ENCODE measurements around the gene CERKL.

DNA sequence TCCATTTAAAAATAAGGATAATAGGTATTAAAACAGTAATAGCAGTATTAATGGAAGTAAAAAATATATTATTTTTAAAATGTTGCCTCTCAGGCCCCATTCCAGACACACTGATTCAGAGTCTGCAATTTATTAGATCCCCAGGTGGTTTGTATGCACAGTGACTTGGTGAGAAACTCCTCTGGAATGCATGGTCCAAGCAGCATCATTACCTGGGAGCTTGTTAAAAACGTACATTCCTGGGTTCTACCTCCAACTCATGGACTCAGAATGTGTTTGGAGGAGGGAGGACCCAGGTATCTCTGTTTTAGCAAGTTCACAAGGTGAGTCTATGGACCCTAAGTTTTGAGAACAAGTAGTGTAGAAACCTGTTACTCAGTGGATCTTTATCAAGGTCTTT, 104.1 kb downstream of the CERKL start:
- TF ChIP-seq, protein P1, sequence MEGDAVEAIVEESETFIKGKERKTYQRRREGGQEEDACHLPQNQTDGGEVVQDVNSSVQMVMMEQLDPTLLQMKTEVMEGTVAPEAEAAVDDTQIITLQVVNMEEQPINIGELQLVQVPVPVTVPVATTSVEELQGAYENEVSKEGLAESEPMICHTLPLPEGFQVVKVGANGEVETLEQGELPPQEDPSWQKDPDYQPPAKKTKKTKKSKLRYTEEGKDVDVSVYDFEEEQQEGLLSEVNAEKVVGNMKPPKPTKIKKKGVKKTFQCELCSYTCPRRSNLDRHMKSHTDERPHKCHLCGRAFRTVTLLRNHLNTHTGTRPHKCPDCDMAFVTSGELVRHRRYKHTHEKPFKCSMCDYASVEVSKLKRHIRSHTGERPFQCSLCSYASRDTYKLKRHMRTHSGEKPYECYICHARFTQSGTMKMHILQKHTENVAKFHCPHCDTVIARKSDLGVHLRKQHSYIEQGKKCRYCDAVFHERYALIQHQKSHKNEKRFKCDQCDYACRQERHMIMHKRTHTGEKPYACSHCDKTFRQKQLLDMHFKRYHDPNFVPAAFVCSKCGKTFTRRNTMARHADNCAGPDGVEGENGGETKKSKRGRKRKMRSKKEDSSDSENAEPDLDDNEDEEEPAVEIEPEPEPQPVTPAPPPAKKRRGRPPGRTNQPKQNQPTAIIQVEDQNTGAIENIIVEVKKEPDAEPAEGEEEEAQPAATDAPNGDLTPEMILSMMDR (conservative IDR thresholded peaks at IDR 0.05; ENCODE audit: low read length): no peak
- TF ChIP-seq EZH2phosphoT487 (IDR thresholded peaks at IDR 0.05; ENCODE audit: borderline replicate concordance): no peak

Data from Loucy (cell line).